ENCODE data around the gene CCNL1. TPM values are rescaled to one million over a fixed set of nuclear protein-coding genes. Genes with fewer than 3 reads are reported as not detected.

CCNL1 gene
- total and polyA plus RNA-seq, 2 of the 8 experiments (the other 6 are each of a cell fraction or from before 2014, with no cell fraction given): 64.5 to 68.6 TPM

- Histone ChIP-seq H3K79me2 (ENCODE audit: control insufficient read depth in 1 of 2, insufficient read depth in 2 of 2, low read length in 2 of 2) (no peaks in the 10 kb centered on the region), H3K27ac (ENCODE audit: low read depth, low read length) (no peak overlapping the region), H3K27me3 (replicated peaks in 1 of 4; ENCODE audit: control insufficient read depth in 3 of 4, extremely low read depth in 1 of 4, insufficient read depth in 3 of 4, low read length in 3 of 4) (no peaks in the 10 kb centered on the region), H2AK5ac (ENCODE audit: low read depth, low read length) (no peak overlapping the region), H2BK120ac (replicated peaks; ENCODE audit: low read depth, low read length) (no peak overlapping the region), H3K36me3 (ENCODE audit: control insufficient read depth in 2 of 4, insufficient read depth in 4 of 4, low read length in 3 of 4) (no peaks in the 10 kb centered on the region), H2BK12ac (ENCODE audit: low read depth, low read length) (no peak overlapping the region), H3K4me1 (replicated peaks in 1 of 4; ENCODE audit: control insufficient read depth in 3 of 4, insufficient read depth in 4 of 4, low read length in 3 of 4) (no peaks in the 10 kb centered on the region), H3K56ac (replicated peaks; ENCODE audit: insufficient read length, low read depth, low read length) (no peak overlapping the region), H3K18ac (ENCODE audit: extremely low read depth, low read length) (no peak overlapping the region), H3K4ac (replicated peaks; ENCODE audit: insufficient read length, low read depth, low read length) (no peak overlapping the region), H3K79me1 (ENCODE audit: low read depth, low read length) (no peaks in the 10 kb centered on the region), H4K20me1 (replicated peaks in 1 of 2; ENCODE audit: control insufficient read depth in 1 of 2, insufficient read depth in 2 of 2, low read length in 2 of 2) (no peaks in the 10 kb centered on the region), H2BK20ac (ENCODE audit: low read length) (no peak overlapping the region), H4K8ac (ENCODE audit: extremely low read depth, insufficient read depth, low read length) (no peak overlapping the region), H2BK15ac (ENCODE audit: low read length) (no peak overlapping the region), H2BK5ac (ENCODE audit: low read depth, low read length) (no peak overlapping the region), H4K91ac (replicated peaks; ENCODE audit: insufficient read length, low read length) (no peak overlapping the region), H3K23ac (ENCODE audit: insufficient read length) (no peak overlapping the region), H3K9me3 (ENCODE audit: insufficient read depth in 2 of 2, low read depth in 1 of 2, low read length in 1 of 2) (no peaks in the 10 kb centered on the region), H3K4me3 (ENCODE audit: extremely low read depth in 1 of 4, insufficient read depth in 2 of 4, low read depth in 3 of 4, low read length in 4 of 4) (no peak overlapping the region), H3K23me2 (ENCODE audit: low read depth, low read length) (no peaks in the 10 kb centered on the region), H4K5ac (ENCODE audit: insufficient read length, low read depth, low read length) (no peak overlapping the region), H3K4me2 (ENCODE audit: insufficient read depth in 1 of 2, low read depth in 2 of 2, low read length in 2 of 2) (no peak overlapping the region), H2AFZ (ENCODE audit: low read length) (no peak overlapping the region), H3K9ac (replicated peaks in 1 of 4; ENCODE audit: extremely low read depth in 1 of 4, low read depth in 3 of 4, low read length in 3 of 4) (no peak overlapping the region), H3K14ac (ENCODE audit: insufficient read length) (no peak overlapping the region)
- TF ChIP-seq ATF3 (IDR thresholded peaks at IDR 0.05; ENCODE audit: insufficient read depth, low read depth, low read length): no peak
- no peak for TF ChIP-seq HDAC2 (IDR thresholded peaks at IDR 0.05; ENCODE audit: borderline replicate concordance in 1 of 2, low read depth in 2 of 2, low read length in 2 of 2)
- FAIRE-seq (no peak), DNase-seq (ENCODE audit: low read depth in 1 of 2, low spot score in 2 of 2) (no peak)
- POLR2A ChIA-PET (ENCODE audit: partially characterized antibody): interaction anchor here (1.2 kb wide), 1 partner anchor 9 kb away, joined by 4 read pairs; no protein-coding TSS in a partner anchor
- CTCF ChIA-PET (ENCODE audit: partially characterized antibody): no interaction called here
Measured at GRCh38 chr3:157166115-157166514, 6.2 kb upstream of the CCNL1 start.
